Activated CD8-positive, alpha-beta memory T cell treated with anti-CD3 and anti-CD28 coated beads, Interleukin-2, amount 50 U/mL, for 24 hours (primary cell): ENCODE measurements around the gene ENTPD8.

Source experiments
- DNase-seq: peaks from one replicate; pipeline ENCODE4 v3.0.0-alpha.2; 2020; ENCODE audit errors: extremely low read depth

Gene ENTPD8, protein sequence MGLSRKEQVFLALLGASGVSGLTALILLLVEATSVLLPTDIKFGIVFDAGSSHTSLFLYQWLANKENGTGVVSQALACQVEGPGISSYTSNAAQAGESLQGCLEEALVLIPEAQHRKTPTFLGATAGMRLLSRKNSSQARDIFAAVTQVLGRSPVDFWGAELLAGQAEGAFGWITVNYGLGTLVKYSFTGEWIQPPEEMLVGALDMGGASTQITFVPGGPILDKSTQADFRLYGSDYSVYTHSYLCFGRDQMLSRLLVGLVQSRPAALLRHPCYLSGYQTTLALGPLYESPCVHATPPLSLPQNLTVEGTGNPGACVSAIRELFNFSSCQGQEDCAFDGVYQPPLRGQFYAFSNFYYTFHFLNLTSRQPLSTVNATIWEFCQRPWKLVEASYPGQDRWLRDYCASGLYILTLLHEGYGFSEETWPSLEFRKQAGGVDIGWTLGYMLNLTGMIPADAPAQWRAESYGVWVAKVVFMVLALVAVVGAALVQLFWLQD

GRCh38 chr9:137441289-137441934 is at the start of gene ENTPD8:
Gene ENTPD8 (minus strand): TSS chr9:137441357. CDS start chr9:137438285, 3,072 bp downstream.
- no peak for DNase-seq

DNA sequence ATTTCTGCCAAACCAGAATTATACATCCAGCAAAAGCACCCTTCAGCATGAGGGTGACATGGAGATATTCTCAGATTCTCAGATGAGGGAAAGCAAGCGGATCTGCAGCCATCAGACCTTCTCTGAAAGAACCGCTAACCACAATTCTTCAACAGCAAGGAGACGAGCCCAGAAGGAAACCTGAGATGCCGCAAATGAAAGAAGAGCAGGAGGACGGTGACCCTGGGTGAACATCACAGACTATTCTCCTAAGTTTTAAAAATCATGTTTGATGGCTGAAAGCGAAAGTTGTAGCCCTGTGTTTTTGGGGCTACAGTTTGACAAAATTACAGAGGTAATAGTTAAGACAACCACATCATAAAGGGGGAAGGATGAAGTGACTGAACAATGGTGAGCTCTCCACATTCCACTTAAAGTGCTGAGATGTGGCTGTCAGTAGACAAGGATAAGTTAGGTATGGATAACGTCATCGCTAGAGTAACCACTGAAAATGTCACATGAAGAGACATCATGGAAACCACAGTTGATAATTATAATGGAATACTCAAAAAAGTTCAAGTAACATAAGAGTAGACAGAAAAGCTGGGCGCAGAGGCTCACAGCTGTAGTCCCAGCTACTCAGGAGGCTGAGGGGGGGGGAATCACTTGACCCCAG is 49.5 kb upstream of the ENTPD8 start:
- DNase-seq = no peak

DNA sequence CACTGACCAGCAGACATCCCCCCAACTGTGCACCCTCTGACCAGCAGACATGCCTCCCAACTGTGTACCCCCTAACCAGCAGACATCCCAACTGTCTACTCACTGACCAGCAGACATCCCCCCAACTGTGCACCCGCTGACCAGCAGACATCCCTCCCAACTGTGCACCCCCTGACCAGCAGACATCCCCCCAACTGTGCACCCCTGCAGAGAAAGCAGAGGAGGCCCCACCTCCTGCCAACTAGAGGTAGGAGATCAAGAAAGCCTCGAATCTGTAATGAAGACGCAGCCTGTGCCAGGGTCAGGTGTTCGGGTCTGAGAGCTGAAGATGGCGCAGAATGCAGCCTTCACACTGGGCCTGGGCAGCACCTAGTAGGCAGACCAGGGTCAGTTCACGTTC is 47.7 kb upstream of the ENTPD8 start:
- no peak for DNase-seq

DNA sequence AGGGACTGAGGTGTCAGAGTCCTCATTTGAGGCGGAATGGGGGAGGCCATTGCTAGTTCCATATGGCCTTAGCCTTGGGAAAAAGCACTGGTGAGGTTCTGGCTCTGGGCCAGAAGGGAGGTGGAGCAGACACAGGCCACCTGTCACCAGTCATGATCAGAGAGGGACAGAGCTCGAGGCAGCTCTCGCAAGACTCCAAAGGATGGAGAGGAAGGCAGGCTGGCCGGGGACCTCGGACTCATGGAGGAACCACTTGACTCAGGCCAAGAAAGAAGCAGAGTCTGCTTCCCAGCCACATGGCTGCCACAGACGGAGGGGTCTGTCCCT is 47.1 kb upstream of the ENTPD8 start:
- DNase-seq = no peak

GRCh38 chr9:137487454-137488326 is 46.5 kb upstream of the ENTPD8 start:
- no peak for DNase-seq

- DNase-seq = no peak
Measured at GRCh38 chr9:137486545-137487453, 45.6 kb upstream of the ENTPD8 start.

DNA sequence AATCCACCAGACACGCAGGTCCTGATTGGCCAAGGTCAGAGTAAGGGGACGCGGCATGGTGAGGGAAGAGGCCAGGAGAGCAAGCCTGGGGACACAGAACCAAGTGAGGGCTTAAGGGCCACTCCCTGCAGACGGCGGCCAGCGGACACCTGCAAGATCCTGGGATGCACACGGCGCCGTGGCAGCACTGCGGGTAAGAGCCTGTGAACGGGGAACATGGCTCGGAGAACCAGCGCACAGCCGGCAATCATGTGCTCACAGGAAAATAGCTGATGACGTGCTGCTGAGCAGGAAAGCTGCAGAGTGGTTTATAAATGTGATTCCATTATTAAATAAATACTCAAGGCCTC is 45.0 kb upstream of the ENTPD8 start:
- DNase-seq = no peak

GRCh38 chr9:137485343-137486140 is 44.4 kb upstream of the ENTPD8 start:
- no peak for DNase-seq

- DNase-seq = no peak
Measured at GRCh38 chr9:137484551-137485315, 43.6 kb upstream of the ENTPD8 start.

- no peak for DNase-seq
Measured at GRCh38 chr9:137482094-137482781, 41.1 kb upstream of the ENTPD8 start.

DNA sequence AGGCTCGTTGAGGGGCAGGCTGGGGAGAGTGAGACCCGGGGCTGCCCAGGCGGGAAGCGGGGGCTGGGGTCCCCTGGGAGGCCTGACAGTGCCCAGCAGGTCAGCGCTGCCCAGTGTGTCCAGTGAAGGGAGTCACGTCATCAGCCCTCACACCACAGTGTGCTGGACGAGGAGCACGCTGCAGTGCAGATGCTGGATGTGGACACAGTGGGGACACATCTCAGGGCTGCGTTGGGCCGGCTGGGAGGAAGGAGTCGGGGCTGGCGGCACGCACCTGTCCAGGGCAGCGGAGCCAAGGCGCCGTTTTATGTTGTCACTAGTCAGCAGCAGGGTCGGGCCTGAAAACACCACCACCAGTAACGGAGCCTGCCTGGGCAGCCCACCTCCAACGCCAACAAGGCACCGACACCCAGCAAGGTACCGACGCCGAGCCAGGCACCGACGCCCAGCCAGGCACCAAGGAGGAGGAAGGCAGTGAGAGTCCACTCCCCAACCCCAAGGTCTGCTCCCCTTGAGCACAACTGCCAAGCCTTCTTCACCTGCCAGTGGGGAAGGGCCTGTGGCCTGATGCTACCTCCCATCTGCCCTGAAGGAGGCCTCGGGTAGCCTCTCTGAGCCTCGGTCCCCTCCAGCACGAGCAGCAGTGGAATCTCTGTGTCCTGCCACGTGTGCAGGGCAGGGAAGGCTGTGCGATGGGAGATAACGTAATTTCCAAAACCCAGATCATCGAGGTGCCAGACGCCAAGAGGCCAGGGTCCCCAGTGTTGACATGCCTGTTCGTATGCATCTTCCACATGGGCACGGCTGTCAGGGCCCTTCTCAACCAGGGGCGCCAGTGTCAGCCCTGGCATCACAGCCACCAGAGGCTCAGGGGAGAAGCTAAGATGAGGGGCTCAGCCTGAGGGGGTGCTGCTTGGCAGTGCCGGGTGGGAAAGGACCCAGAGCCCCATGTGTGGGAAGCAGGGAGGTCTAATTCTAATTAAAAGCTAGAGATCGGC is 39.8 kb upstream of the ENTPD8 start:
- DNase-seq = no peak

- no peak for DNase-seq
Measured at GRCh38 chr9:137479892-137480685, 38.9 kb upstream of the ENTPD8 start.

DNA sequence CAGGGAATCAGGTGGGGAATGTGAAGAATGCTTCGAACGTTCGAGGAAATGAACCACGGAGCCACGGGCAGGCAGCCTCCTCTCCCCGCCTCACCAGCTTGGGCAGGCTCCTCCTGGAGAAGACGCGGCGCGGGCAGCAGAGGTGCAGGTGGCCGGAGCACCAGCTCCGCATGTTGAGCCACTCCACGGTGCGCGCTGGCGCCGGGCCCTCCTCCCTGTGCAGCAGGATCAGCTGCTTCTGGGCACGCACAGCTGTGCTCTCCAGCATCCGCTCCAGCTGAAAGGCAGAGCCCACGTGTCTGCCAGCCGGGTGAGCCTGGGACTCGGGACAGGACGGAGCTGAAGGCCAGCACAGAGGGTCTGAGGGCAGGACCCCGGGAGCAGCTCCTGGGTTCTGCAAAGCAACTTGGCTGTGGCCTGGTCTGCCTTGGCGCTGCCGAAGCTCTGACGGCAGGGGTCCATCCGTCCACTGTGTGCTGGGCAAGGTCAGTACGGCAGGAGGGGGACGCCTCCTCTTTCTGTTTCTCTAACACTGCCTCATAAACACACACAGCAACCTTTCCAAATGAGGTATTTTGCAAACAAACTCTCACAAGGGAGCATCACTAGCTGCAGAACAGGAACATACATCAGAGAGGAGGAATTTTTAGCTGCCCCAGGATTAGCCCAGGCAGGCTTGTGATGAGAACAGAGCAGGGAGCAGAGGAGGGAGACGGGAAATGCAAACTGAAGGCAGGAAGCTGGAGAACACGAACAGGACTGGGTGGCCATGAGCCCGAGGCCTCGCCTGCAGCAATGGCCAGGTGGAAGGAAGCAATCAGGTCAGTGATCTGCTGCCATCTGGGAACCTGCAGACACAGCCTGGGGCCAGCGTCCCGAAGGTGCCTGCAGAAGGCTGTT is 38.1 kb upstream of the ENTPD8 start:
- no peak for DNase-seq

DNA sequence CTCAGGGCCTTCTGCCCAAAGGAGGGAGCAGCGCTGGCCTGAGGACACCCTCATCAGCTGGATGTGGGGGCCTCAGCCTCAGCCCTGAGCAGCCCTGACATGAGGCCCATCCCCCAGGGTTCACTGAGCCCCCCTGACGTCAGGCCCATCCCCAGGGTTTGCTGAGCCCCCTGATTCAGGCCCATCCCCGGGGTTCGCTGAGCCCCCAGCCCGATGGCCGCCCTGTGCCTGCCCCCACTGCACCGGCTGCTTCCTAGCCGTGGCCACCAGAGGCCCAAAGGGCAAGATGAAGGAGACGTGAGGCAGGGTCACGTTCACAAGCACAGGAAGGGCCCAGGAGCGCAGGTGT is 37.4 kb upstream of the ENTPD8 start:
- no peak for DNase-seq

DNA sequence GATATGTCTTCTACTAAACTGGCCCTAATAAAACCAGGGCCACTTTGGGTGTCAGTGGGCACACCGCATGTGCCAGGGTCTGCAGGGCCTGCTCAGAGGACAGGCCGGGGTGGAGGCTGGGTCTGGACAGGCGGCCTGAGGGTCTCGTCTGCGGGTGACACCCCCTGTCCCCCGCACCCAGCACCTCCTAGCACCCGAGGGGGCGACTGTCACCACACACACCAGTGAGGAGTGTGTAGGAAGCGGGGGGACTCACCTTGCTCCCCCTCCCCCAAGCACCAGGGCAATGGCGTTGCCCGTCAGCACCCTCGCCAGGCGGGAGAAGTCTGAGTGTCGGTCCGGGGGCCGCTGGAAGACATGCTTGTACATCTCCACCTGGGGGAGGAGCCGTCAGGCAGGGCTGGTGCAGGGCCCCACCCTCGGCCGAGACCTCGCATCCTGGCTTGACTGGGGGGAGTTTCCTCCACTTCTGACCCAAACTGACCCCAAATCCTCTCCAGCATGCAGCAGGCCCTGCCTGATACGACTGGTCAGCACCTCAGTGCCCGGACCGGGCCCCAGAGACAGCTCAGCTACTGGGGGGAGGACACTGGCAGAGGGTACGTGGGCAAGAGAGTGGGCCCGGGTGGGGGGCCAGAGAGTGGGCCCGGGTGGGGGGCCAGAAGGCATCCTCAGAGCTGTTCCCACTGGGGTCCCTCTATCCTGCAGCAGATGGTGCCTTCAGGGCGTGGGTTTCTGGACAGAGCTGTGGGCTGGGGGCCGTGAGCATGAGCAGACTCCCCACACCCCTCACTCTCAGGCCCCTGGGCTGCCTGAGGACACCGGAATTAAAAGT is 36.8 kb upstream of the ENTPD8 start:
- no peak for DNase-seq
